Vagina (tissue), 2 donors: ENCODE results near the gene UQCRC1. TPM values are rescaled to one million over a fixed set of nuclear protein-coding genes. Genes with fewer than 3 reads are reported as not detected.

Experiments
- DNase-seq, 2 donors: peaks; one replicate each; pipeline ENCODE4 v3.0.0-alpha.2; 2017; ENCODE audit errors: extremely low spot score in 2 of 2
- H3K27ac ChIP-seq: fragments of 200-600 bp; sonication (generic); one replicate; pipeline ENCODE4 v1.5.1; 2019
- H3K27me3 ChIP-seq: fragments of 200-600 bp; sonication (generic); one replicate; pipeline ENCODE4 v1.5.1; 2019
- H3K36me3 ChIP-seq, 2 donors: fragments of 200-600 bp; sonication (generic); one replicate each; pipeline ENCODE4 v1.5.1; 2017 to 2019
- H3K4me1 ChIP-seq: fragments of 200-600 bp; sonication (generic); one replicate; pipeline ENCODE4 v1.5.1; 2019
- H3K4me3 ChIP-seq, 2 donors: fragments of 200-600 bp; sonication (generic); 1 replicate in 1 of 2; 2 replicates in 1 of 2; pipeline ENCODE4 v1.5.1; 2016 to 2019
- H3K9me3 ChIP-seq: fragments of 200-600 bp; sonication (generic); one replicate; pipeline ENCODE4 v1.5.1; 2019
- POLR2A ChIP-seq, 2 donors: fragments of 450-650 bp; IDR thresholded peaks; one replicate each; pipeline ENCODE4 v1.6.1; 2017; ENCODE audit warnings: antibody characterized with exemption in 2 of 2, mild to moderate bottlenecking in 2 of 2, moderate library complexity in 2 of 2
- POLR2AphosphoS5 ChIP-seq, 2 donors: sonication (generic); formaldehyde crosslinking; IDR thresholded peaks; one replicate each; pipeline ENCODE4 v1.9.0; 2017; ENCODE audit warnings: antibody characterized with exemption in 2 of 2, mild to moderate bottlenecking in 2 of 2, low read depth in 1 of 2; ENCODE audit not compliant: insufficient read depth in 1 of 2
- intact Hi-C: fragments of 100-400 bp; cut with DNase I; formaldehyde crosslinking; loops from one replicate; pipeline ENCODE4 v1.15.1; 2023
- total RNA-seq: library from RNA; depleted of rRNA; stranded (reverse); fragments of >200 nt; gene quantifications from one replicate; pipeline ENCODE4 v1.2.3, GENCODE V29; 2016
- TF ChIP-seq, protein P1 (sequence below), 3 experiments: fragments of 450-650 bp in 2 of 3; fragments of 200-600 bp in 1 of 3; sonication (generic) in 1 of 3; IDR thresholded peaks; one replicate each; pipeline ENCODE4 v1.5.1; 2017 to 2019; ENCODE audit warnings: antibody characterized with exemption in 3 of 3, mild to moderate bottlenecking in 2 of 3, moderate library complexity in 2 of 3

Gene UQCRC1
- total RNA-seq, 1 donor from 2014 or later = 190 TPM

DNA sequence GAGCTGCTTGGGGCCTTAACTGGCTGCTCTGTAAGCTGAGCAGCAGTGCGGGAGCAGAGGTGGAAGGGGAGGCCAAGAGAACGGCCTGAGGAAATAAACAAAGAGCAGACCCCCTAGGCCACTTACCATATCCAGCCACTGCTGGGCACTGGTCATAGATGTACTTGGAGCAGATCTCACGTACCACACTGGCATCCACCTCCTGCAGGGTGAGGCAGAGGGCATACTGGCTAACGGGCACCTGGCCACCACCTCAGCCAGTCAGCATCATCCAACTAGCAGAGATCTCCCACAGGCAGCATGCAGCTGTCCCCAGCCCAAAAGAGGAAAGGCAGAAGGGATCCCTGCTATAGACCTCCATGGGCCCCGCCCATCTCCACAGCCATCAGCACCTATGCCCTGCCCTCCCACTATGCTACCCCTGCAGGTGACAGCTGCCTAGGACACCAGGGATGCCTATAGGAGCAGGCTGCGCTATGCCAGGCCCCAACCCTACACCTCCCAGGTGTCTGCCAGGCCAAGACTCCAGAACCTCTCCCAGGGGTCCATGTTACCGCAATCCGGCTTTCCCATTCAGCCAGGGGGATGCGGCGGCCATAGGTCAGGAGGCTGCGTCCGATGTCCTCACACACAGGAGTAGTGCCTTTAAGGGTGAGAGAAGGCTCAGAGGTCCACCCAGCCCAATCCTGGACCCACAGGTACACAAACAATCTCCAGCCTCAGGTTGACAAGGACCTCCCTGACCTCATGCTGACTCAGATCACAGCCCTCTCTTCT lies 9.7 kb downstream of the UQCRC1 start:
- TF ChIP-seq, protein P1, sequence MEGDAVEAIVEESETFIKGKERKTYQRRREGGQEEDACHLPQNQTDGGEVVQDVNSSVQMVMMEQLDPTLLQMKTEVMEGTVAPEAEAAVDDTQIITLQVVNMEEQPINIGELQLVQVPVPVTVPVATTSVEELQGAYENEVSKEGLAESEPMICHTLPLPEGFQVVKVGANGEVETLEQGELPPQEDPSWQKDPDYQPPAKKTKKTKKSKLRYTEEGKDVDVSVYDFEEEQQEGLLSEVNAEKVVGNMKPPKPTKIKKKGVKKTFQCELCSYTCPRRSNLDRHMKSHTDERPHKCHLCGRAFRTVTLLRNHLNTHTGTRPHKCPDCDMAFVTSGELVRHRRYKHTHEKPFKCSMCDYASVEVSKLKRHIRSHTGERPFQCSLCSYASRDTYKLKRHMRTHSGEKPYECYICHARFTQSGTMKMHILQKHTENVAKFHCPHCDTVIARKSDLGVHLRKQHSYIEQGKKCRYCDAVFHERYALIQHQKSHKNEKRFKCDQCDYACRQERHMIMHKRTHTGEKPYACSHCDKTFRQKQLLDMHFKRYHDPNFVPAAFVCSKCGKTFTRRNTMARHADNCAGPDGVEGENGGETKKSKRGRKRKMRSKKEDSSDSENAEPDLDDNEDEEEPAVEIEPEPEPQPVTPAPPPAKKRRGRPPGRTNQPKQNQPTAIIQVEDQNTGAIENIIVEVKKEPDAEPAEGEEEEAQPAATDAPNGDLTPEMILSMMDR (IDR thresholded peaks at IDR 0.05) = no peak
- TF ChIP-seq POLR2A (IDR thresholded peaks at IDR 0.05) (no peak), POLR2AphosphoS5 (IDR thresholded peaks at IDR 0.05; ENCODE audit: insufficient read depth in 1 of 2, low read depth in 1 of 2) (no peak)
- intact Hi-C loops = loop anchor here (2.0 kb wide), 1 partner anchor 35 kb away; no protein-coding TSS in a partner anchor
- Histone ChIP-seq H3K27ac (peak overlapping the region; percentile 94), H3K4me1 (peaks cover 66% of the 10 kb centered on the region), H3K27me3 (no peaks in the 10 kb centered on the region), H3K4me3 (no peak overlapping the region), H3K9me3 (no peaks in the 10 kb centered on the region), H3K36me3 (peaks cover 0 to 58% of the 10 kb centered on the region in 2 donors)
- no peak for DNase-seq

DNA sequence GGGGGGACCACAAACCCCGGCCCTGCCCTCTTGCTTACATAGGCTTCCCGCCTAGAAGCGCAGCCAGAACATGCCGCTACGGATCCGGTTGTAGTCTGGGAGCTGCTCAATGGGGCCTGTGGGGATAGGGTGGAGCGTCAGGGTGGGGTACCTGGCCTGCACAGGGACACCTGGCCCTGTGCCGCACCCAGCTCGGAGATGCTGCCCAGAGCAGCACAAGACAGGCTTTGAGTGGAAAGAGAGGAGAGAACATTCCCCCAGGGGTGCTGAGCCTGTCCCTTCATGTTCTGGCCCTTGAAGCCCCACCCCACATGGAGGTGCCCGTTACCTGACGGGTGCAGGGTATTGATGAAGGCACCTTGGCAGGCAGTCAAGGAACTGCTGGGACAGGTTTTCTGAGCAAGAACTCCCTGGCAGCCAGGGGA lies 10.4 kb downstream of the UQCRC1 start:
- H3K4me3 ChIP-seq = no peak overlapping the region
- H3K36me3 ChIP-seq = peaks cover 0 to 52% of the 10 kb centered on the region in 2 donors
- intact Hi-C loops = no loop called here
- DNase-seq = peak in 1 of 2 donors; percentile 96
- H3K4me1 ChIP-seq = peaks cover 72% of the 10 kb centered on the region
- H3K9me3 ChIP-seq = no peaks in the 10 kb centered on the region
- peak overlapping the region; percentile 94 for H3K27ac ChIP-seq
- no peak for TF ChIP-seq POLR2A (IDR thresholded peaks at IDR 0.05)
- TF ChIP-seq, protein P1 (IDR thresholded peaks at IDR 0.05) = no peak
- TF ChIP-seq POLR2AphosphoS5 (IDR thresholded peaks at IDR 0.05; ENCODE audit: insufficient read depth in 1 of 2, low read depth in 1 of 2) = peak in 1 of 2 donors; percentile 20
- H3K27me3 ChIP-seq = no peaks in the 10 kb centered on the region

DNA sequence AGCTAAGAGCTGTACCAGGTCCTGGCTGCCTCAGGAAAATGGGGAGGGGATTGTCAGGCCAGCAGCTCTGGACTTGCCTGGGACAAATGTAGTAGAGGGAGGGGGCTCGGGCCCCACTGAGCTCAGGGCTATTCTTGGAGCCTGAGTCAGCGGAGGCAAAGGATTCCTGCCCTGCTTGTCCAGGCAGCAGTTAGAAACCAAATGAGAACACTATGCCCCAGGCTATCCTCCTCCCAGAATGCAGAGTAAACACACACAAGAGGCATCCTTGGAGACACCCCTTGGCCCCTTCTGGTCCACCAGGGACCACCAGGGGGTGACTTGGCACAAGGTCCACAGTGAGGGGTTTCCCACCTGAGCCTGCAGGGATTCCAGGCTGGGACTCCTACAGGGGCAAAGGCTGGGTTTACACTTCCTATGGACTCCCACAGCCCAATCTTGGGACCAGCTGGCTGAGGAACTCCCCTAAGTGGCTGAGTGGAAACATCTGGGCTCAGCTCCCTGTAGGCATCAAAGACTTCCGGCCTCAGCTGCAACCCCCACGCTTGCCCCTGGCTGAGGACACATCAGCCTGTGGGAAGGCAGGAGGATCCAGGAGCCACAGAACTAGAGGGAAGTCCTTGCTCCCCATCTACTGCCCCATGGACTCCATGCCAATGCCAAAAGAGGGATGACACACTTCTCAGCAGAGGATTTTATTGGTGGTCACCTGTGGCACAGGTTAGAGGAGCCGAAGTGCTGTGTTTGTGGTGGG lies 10.9 kb downstream of the UQCRC1 start:
- TF ChIP-seq POLR2AphosphoS5 (IDR thresholded peaks at IDR 0.05; ENCODE audit: insufficient read depth in 1 of 2, low read depth in 1 of 2) = peak; percentile 35 to 92
- no peak for TF ChIP-seq POLR2A (IDR thresholded peaks at IDR 0.05)
- Histone ChIP-seq H3K27ac (peak overlapping the region; percentile 94), H3K27me3 (no peaks in the 10 kb centered on the region), H3K4me1 (peaks cover 78% of the 10 kb centered on the region), H3K9me3 (no peaks in the 10 kb centered on the region), H3K36me3 (peaks cover 0 to 46% of the 10 kb centered on the region in 2 donors), H3K4me3 (peak overlapping the region in 1 of 2 donors; percentile 18)
- intact Hi-C loops = no loop called here
- DNase-seq = peak in 1 of 2 donors; percentile 95

DNA sequence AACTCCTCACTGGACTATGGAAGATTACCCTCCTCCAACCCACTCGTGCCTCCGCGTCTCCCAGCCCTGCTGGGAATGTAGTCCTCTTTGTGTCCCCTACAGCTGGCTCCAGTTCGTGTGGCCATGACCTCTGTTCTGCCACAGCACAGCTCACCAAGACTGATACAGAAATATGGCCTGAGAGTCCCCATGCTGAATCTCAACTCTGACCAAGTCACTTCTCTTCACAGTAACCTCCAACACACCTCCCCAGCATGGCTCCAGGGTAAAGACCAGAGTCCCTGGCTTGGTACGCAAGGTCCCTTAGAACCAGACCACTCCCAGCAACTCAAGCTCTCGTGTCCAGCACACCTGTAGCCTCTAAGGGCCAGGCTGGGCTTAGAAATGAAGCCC lies 12.0 kb downstream of the UQCRC1 start:
- no peak for TF ChIP-seq POLR2A (IDR thresholded peaks at IDR 0.05)
- TF ChIP-seq POLR2AphosphoS5 (IDR thresholded peaks at IDR 0.05; ENCODE audit: insufficient read depth in 1 of 2, low read depth in 1 of 2) = no peak
- TF ChIP-seq, protein P1 (IDR thresholded peaks at IDR 0.05) = no peak
- Histone ChIP-seq H3K4me1 (peaks cover 85% of the 10 kb centered on the region), H3K36me3 (peaks cover 0 to 39% of the 10 kb centered on the region in 2 donors), H3K4me3 (no peak overlapping the region), H3K9me3 (no peaks in the 10 kb centered on the region), H3K27ac (peak overlapping the region; percentile 94), H3K27me3 (no peaks in the 10 kb centered on the region)
- no peak for DNase-seq
- intact Hi-C loops = no loop called here

DNA sequence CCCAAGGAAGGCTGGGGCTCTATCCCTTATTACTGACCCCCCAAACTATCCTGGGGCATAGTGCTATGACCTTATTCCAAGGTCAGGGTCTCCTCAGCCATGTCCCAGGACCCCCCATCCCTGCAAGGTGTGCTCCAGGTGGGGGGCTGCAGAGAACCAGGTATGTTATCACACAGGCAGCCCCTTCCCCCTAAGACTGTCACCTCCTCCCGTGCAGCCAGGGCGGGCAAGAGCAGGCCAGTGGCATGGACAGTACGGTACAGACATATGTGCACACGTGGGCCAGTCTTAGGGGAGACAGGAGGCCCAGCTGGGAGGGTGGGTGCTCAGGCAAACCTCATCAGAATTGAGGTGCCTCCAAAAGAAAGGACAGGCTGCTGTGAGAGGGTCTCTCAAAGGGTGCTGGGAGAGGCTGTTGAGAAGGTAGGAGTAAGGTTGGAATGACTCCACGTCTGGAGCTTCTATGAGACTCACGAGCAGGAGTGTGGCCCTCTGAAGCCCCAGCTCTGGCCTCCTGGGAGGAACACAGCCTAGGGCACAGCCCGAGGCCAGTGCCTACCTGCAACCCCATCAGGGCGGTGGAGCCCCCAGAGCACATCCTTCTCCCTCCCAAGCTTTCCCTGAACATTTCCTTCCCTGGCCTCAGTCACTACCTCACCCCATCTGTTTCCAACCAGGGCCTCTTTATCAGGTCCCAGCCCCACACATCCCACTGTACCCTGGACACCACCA lies 12.6 kb downstream of the UQCRC1 start:
- H3K9me3 ChIP-seq = no peaks in the 10 kb centered on the region
- no peak overlapping the region for H3K4me3 ChIP-seq
- H3K27me3 ChIP-seq = no peaks in the 10 kb centered on the region
- peaks cover 85% of the 10 kb centered on the region for H3K4me1 ChIP-seq
- intact Hi-C loops = no loop called here
- DNase-seq = no peak
- peaks cover 0 to 37% of the 10 kb centered on the region in 2 donors for H3K36me3 ChIP-seq
- H3K27ac ChIP-seq = peak overlapping the region; percentile 94
- TF ChIP-seq POLR2A (IDR thresholded peaks at IDR 0.05) (no peak), POLR2AphosphoS5 (IDR thresholded peaks at IDR 0.05; ENCODE audit: insufficient read depth in 1 of 2, low read depth in 1 of 2) (no peak)
- TF ChIP-seq, protein P1 (IDR thresholded peaks at IDR 0.05) = no peak
